NCI-H82 treated with DMSO at 0.1 percent for 48 hours (cell line): ENCODE measurements around the gene SDK1.
"Not testable (repeated sequence)": the region's sequence is repeated elsewhere in the genome, so short reads cannot be mapped to it uniquely, and the experiment has no call there.

Experiments used
- DNase-seq: peaks from one replicate; lab custom pipeline; 2025; ENCODE audit not compliant: unreplicated experiment; lab: John Stamatoyannopoulos, UW

The SDK1 gene

GRCh38 chr7:4234498-4234855 is 933.4 kb downstream of the SDK1 start:
- no peak for DNase-seq

- DNase-seq, result no peak
Observed at GRCh38 chr7:4234886-4235285, 933.8 kb downstream of the SDK1 start.

- DNase-seq, result no peak
Observed at GRCh38 chr7:4235596-4235995, 934.5 kb downstream of the SDK1 start.

- no peak for DNase-seq
Observed at GRCh38 chr7:4236389-4236788, 935.3 kb downstream of the SDK1 start.

- not testable (repeated sequence) for DNase-seq
Observed at GRCh38 chr7:4236873-4237272, 935.8 kb downstream of the SDK1 start.

GRCh38 chr7:4237296-4238235 is 936.5 kb downstream of the SDK1 start:
- DNase-seq, result no peak

- DNase-seq, result no peak
Observed at GRCh38 chr7:4238861-4239260, 937.8 kb downstream of the SDK1 start.

GRCh38 chr7:4240042-4240441 is 939.0 kb downstream of the SDK1 start:
- DNase-seq, result no peak

- no peak for DNase-seq
Observed at GRCh38 chr7:4240520-4241303, 939.7 kb downstream of the SDK1 start.

- DNase-seq, result no peak
Observed at GRCh38 chr7:4241304-4241612, 940.2 kb downstream of the SDK1 start.

- no peak for DNase-seq
Observed at GRCh38 chr7:4241791-4242190, 940.7 kb downstream of the SDK1 start.

- DNase-seq, result no peak
Observed at GRCh38 chr7:4242706-4243105, 941.7 kb downstream of the SDK1 start.

- no peak for DNase-seq
Observed at GRCh38 chr7:4244041-4244440, 943.0 kb downstream of the SDK1 start.

GRCh38 chr7:4244635-4245034 is 943.6 kb downstream of the SDK1 start:
- DNase-seq, result no peak

GRCh38 chr7:4245135-4245865 is 944.2 kb downstream of the SDK1 start:
- DNase-seq, result no peak

GRCh38 chr7:4245866-4246470 is 944.9 kb downstream of the SDK1 start:
- DNase-seq, result no peak

GRCh38 chr7:4246536-4246935 is 945.5 kb downstream of the SDK1 start:
- no peak for DNase-seq

GRCh38 chr7:4247106-4247876 is 946.2 kb downstream of the SDK1 start:
- DNase-seq, result no peak

- DNase-seq, result no peak
Observed at GRCh38 chr7:4248295-4248694, 947.2 kb downstream of the SDK1 start.

GRCh38 chr7:4249241-4249640 is 948.2 kb downstream of the SDK1 start:
- no peak for DNase-seq

- DNase-seq, result no peak
Observed at GRCh38 chr7:4255336-4255735, 954.3 kb downstream of the SDK1 start.
